Fibroblast of skin of back (primary cell): ENCODE data around the gene CPLX1.
A peak's percentile ranks its signal among the peaks of the same experiment; 100 is the strongest.
"Not testable (repeated sequence)": the region's sequence is repeated elsewhere in the genome, so short reads cannot be mapped to it uniquely, and the experiment has no call there.

Experiments
- DNase-seq: peaks from one replicate; pipeline ENCODE4 v3.0.0-alpha.2; 2013

The CPLX1 gene

DNA sequence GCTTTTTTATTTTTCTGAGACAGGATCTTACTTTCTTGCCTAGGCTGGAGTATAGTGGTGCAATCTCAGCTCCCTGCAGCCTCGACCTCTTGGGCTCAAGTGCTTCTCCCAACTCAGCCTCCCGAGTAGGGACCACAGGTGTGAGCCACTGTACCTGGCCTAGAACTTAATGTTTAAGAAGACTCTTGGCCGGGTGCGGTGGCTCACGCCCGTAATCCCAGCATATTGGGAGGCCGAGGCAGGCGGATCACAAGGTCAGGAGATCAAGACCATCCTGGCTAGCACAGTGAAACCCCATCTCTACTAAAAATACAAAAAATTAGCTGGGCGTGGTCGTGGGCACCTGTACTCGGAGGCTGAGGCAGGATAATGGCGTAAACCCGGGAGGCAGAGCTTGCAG is 72.7 kb downstream of the CPLX1 start:
- DNase-seq: not testable (repeated sequence)

DNA sequence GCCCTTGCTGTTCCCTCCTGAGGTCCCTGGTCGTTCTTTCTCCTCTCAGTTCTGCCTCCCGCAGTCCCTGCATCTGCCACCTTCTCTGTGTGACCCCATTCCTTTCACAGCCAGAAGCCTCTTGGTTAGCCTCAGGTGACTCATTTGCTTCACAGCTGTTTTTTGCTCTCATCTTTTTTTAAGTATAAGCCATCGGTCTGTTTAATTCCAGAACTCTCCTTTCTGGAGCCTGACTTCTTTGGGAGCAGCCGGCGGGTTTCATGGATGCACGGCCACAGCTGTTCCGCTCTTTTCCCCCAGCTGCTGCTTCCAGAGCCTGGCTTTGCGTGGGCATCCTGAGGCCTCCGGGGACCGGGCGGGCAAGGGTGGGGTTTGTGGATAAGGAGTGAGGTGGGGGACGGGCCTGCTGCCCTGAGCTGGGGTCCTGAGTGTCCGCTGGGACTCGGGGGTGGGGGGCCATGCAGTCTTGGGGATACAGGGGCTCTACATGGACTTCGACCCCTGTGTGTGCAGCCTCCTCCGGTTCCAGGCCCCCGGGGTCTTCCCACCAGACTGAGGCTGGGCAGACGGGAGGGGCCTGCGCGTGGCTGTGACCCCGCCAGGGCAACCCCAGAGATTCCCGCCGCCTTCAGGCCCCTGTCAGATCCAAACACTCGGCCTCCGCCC is 73.6 kb downstream of the CPLX1 start:
- no peak for DNase-seq

DNA sequence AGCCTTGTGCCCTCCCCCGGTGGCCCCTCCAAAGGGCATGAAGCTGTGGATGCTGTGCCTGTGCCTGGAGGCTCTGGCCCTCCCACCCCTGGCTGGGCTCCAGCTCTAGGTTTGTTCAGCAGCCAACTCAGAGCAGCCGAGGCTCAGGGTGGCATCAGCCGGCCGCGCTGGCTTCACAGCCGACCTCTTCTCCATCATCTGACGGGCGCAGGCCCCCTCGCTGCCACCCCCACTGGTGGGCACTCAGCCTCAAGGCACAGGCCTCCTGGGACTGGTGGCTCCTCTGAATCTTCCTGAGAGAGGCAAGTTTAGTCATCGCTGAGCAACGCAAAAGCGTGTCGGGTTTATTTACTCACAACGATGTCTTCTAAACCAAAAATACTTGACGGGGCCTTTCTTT is 74.3 kb downstream of the CPLX1 start:
- no peak for DNase-seq

DNA sequence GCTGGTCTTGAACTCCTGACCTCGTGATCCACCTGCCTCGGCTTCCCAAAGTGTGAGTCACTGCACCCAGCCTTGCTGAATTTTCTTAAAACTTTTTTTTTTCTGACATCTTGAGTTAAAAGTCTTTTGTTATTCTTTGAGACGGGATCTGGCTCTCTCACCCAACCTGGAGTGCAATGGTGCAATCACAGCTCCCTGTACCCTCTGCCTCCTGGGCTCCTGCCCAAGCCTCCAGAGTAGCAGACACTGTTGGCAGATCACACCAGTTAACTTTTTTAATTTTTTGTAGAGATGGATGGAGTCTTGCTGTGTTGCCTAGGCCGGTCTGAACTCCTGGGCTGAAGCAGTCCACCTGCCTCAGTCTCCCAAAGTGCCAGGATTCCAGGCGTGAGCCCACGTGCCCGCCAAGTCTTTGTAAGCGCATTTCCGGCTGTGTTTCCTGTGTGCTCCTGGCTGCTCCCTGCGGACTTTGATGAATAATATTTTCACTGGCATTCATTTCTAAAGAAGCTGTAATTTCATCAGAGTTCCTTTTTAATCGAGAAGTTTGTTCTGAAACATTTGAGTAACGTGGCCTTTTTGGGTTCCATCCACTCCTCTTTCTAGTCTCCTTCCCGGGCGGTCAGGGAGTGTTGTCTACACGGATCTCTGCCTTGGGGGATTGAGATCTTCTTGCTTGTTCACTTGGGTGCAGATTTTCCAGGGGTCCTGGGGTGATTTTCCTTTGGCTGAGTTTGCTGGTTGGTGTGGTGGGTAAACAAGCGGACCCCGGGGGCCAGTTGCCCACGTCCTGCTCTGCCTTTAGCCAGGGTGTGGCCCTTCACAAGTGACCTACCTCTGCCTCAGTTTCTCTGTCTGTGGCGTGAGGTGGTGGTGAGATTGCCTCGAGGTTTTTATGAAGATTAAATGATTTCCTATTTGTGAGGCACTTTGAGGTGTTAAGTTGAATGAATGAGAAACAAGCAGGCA is 75.9 kb downstream of the CPLX1 start:
- DNase-seq: peak; percentile 43

DNA sequence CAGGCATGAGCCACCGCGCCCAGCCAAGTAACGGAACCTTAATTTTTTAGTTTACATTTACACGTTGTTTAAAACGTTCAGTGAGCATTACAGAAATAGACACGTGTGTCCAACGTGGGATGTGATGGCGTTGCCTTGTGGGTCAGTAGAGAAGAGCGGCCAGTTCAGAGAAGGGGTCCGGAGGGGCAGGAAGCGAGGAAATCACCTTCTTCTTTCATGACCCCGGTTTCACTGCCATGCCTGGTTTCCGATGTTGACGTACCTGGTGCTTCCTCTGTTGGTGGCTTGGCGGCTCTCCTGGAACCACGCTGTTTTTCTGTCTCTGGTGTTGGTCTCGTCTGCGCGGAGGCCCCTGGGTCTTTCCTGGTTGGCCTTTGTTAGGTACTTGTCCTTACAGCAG is 77.5 kb downstream of the CPLX1 start:
- no peak for DNase-seq

DNA sequence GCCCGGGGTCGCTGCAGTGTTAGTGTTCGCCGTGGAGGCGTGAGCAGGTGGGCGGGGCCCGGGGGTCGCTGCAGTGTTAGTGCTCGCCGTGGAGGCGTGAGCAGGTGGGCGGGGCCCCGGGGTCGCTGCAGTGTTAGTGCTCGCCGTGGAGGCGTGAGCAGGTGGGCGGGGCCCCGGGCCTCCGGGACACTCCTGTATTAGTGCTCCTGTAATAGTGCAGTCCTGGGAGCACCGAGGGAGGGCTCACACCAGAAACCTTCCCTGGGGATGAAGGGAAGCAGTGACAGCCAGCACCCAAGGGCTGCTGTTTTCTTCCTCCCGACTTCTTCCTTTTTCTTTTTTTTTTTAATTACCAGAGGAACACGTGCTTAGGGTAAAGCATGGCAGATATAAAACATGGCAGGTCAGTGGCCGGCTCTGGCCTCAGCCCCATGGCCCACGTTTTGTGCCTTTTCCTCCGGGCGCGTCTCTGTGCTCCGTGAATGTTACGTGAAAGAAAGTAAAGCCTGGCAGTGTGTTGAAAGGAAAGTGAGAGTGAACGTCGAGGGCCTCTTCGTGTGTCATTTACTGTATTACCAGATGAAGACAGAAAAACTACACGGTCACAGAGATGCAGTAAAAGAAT is 78.3 kb downstream of the CPLX1 start:
- DNase-seq: no peak

DNA sequence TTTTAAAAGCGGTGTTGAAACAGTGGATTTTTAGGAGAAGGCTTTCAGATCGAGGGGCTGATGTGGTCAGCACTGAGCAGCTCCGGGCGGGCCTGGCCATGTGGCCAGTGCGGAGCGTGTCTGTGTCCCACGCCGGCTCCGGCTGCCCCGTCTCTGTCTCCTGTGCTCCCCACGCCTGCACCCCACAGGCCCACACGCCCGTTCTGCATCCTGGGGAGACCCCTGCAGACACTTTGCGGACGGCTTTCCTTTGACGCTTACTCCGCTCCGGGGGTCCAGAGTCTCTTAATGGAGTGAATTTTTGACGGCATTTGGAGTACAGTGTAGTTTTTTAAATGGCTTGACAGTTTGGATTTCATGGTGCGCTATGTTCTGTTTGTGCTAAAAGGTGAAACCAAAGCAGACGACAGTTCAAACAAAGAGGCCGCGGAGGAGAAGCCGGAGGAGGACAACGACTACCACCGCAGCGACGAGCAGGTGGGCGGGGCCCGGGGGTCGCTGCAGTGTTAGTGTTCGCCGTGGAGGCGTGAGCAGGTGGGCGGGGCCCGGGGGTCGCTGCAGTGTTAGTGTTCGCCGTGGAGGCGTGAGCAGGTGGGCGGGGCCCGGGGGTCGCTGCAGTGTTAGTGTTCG is 81.6 kb downstream of the CPLX1 start:
- DNase-seq: no peak

DNA sequence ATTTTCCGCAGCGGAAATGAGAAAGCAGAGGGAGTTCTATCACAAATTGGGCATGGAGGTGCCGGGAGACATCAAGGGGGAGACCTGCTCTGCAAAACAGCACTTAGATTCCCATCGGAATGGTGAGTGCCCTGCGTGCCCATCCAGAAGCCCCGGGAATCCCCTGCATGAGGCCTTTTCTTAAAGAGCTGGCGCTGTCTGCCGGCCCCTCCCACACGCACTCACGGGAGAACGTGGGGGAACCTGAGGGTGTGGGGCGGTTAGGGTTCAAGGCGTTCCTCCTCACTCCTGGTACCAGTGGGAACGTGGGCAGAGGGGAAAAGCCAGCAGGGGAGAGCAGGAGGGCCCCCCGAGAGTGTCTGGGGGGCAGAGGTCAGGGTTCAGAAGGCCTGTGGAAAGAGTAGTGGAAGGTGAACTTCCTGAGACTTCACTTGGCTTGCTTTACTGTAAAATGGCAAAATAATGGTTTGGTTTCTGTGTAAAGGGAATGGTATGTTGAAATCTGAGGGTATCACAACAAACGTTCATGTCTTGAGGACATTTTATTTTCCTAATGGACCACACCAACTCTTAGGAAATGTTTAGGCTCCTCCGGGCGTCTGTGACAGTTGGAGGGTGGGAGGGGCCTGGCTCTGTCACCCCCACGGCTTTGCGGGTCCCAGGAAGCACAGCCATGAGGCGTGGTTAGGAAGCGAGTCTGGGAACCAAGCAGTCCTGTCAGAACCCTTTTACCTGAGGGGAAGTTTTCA is 82.3 kb downstream of the CPLX1 start:
- peak; percentile 41 for DNase-seq

DNA sequence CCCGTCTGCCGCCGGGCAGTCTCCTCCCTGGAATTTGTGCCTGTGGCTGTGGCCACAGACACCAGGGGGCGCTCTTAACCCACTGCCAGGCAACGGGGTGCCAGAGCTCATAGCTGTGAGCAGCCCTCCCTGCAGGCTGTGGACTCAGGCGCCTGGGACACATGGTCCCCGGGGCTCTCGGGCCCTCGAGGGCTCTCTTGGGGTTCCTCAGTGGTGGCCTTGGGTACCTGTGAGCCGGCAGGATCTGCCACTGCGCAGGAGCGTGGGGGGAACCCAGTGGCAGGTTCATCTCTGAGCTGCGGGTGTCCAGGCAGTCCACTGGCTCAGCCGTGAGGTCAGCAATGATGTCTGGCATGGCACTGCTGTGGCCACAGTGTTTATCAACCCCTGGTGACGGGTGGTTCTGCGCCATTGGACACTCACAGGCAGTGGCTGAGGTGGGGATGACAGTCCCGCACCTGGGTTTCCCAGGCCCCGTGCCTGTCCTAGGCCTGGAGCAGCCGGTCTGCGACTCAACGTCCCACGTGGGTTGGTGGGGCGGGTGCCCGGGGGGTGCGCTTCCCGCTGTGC is 83.1 kb downstream of the CPLX1 start:
- peak; percentile 53 for DNase-seq

DNA sequence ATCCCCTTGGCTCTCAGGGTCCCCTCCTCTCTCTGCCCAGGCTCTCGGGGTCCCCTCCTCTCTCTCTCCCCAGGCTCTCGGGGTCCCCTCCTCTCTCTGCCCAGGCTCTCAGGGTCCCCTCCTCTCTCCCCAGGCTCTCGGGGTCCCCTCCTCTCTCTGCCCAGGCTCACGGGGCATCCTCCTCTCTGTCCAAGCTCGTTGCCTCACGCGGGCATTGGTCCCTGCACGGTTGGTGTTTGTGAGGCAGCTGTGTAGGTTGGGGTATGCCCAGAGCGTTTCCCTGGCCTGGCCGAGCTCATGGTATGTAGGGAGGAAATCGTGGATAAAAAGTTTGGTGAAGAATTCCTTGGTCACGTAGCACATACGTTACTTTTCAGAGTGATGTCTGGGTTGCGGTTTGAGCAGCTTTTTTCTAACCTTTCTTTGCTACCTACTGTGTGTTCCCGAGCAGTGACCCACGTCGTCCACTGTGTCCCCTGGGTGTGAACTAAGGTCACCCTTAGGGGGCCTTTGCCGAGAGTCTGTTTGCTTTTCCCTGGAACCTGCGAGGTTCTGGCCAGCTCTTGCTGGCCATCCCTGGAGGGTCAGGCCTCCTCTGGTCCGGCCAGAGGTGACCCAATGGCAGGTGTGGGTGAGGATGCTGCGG is 83.7 kb downstream of the CPLX1 start:
- no peak for DNase-seq

DNA sequence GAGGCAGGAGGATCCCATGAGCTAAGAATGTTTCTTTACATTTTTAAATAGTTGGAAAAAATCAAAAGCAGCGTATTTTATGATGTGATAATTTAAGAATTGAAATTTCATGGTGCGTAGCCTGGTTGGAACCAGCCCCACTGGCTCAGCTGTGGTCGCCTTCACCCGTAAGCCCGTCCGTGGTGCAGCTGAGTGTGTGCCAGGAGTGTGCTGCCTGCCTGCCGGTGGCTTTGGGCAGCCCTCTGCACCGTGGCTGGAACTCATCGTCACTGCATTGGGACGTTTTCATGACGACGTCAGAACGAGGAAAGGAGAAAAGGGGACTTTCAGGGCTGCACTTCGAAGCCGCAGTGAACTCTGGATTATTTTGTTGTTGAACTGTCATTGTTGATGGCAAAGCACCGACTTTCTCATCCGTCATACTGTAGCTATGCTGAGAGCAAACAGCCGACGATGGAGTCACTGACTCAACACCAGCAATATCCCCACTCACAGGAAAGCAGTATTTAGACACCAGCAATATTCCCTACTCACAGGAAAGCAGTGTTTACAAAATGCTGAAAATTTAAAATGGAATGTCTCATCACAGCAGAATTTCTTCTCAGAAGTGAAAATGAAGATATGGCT is 85.2 kb downstream of the CPLX1 start:
- DNase-seq: peak; percentile 43

DNA sequence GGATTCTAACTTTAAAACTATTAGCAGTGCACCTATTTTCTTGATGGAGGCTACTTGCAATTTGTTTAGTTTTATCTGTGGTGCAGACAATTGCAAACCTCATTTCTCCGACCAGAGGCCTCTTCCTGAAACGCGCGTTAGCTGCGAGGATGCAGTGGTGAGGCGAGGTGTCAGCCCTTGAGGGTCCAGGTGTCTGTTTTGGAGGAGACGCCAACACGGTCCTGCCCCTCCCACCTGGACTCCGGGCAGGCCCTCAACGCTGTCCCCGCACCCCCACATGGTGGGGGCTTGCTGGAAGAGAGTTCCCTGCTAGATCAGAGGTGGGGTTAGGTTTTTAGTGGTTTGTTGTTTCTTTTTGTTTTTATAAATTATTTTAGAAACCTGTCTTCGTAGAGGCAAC is 85.9 kb downstream of the CPLX1 start:
- no peak for DNase-seq

DNA sequence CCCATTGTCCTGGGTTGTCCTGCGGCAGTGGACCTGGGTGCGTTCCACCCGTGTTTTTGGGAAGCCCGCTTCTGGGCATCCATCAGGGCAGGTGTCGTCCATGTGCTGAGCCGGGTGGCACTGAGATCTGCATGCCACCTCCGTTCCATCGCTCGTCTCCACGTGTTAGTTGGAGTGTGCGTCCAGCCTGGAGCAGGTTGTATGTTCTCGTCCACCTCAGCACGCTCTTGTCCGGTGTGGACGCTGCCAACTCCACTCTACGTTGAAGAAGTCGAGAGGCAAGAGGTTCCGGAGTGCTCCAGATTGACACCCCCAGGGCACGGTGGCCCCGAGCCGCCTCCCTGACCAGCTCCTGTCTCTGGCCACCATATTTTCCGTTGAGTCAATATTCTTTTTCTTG is 86.4 kb downstream of the CPLX1 start:
- no peak for DNase-seq

DNA sequence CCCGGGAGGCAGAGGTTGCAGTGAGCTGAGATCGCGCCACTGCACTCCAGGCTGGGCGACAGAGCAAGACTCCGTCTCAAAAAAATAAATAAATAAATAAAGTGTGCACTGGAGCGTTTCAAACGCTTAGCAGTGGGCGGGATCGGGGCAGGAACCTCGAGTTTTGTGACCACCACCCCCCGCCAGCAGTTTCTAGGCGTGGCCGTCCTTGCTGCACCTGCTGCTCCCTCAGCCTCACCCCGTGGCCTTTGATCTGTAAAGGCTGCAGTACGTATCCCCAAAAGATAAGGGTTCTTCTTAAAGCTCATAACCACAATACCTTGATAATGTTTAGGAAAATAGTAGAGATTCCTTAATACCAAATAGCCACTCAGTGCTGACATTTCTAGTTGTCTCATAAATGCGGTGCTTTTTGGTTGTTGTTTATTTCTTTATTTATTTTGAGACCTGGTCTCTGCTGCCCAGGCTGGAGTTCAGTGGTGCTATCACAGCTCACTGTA is 87.1 kb downstream of the CPLX1 start:
- DNase-seq: no peak

DNA sequence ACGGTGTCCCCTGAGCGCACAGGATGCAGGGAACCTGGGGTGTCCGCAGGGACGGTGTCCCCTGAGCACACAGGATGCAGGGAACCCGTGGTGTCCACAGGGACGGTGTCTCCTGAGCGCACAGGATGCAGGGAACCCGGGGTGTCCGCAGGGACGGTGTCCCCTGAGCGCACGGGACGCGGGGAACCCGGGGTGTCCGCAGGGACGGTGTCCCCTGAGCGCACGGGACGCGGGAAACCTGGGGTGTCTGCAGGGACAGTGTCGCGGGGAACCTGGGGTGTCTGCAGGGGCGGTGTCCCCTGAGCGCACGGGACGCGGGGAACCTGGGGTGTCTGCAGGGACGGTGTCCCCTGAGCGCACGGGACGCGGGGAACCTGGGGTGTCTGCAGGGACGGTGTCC is 89.4 kb downstream of the CPLX1 start:
- DNase-seq: not testable (repeated sequence)

DNA sequence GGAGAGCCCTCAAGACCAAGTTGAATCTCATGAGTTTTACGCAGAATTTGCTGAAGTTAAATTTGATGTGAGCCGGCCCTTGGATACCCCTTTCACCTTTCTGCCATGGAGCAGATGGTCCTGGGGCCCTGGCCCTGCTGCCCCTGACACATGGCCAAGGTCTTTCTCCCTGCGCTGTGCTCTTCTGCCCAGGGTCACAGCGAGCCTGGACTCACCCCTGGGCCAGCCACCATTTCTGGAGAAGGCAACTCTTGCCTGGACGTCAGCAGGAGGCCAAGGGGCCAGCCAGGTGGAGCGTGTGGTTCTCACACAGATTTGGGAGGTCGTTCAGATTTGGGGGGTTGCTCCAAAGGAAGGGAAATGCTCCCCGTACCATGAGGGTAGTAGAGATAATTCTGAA is 90.3 kb downstream of the CPLX1 start:
- DNase-seq: no peak
